Uterus (tissue), 4 donors: ENCODE results near the gene OR51V1. TPM values are rescaled to one million over a fixed set of nuclear protein-coding genes. Genes with fewer than 3 reads are reported as not detected.

Experiments used
- DNase-seq, 2 donors: peaks; one replicate each; pipeline ENCODE4 v3.0.0-alpha.2; 2019 to 2020
- H3K27ac ChIP-seq, 2 donors: fragments of 200-600 bp; sonication (generic); 1 replicate in 1 of 2; 2 replicates in 1 of 2; pipeline ENCODE4 v1.5.1; 2016 to 2018
- H3K27me3 ChIP-seq, 2 donors: fragments of 200-600 bp; sonication (generic); one replicate each; pipeline ENCODE4 v1.5.1; 2018 to 2019; ENCODE audit warnings: control low read depth in 1 of 2
- H3K36me3 ChIP-seq, 2 donors: fragments of 200-600 bp; sonication (generic); one replicate each; pipeline ENCODE4 v1.5.1; 2019; ENCODE audit warnings: control low read depth in 1 of 2
- H3K4me1 ChIP-seq, 2 donors: fragments of 200-600 bp; sonication (generic); one replicate each; pipeline ENCODE4 v1.5.1; 2018 to 2019; ENCODE audit warnings: control low read depth in 1 of 2
- H3K4me3 ChIP-seq, 2 donors: fragments of 200-600 bp; sonication (generic); 1 replicate in 1 of 2; 2 replicates in 1 of 2; pipeline ENCODE4 v1.5.1; 2018 to 2019; ENCODE audit warnings: mild to moderate bottlenecking in 1 of 2
- H3K9me3 ChIP-seq, 2 donors: fragments of 200-600 bp; sonication (generic); one replicate each; pipeline ENCODE4 v1.5.1; 2019; ENCODE audit warnings: control low read depth in 1 of 2
- CTCF ChIP-seq, 4 experiments: fragments of 200-600 bp in 2 of 4; fragments of 450-650 bp in 2 of 4; sonication (generic) in 2 of 4; IDR thresholded peaks; one replicate each; pipeline ENCODE4 v1.5.1; 2016 to 2019; ENCODE audit warnings: antibody characterized with exemption in 4 of 4, mild to moderate bottlenecking in 2 of 4, moderate library complexity in 1 of 4
- POLR2A ChIP-seq, 2 donors: fragments of 450-650 bp; IDR thresholded peaks; one replicate each; pipeline ENCODE4 v1.6.1; 2016; ENCODE audit warnings: antibody characterized with exemption in 2 of 2, mild to moderate bottlenecking in 1 of 2, moderate library complexity in 1 of 2
- intact Hi-C: fragments of 100-400 bp; cut with DNase I; formaldehyde crosslinking; loops from one replicate; pipeline ENCODE4 v1.15.1; 2023; ENCODE audit warnings: low total_unique reads
- total RNA-seq, 4 donors: library from RNA; depleted of rRNA in 3 of 4; stranded (reverse); fragments of >200 nt in 3 of 4; gene quantifications; one replicate each; pipeline versions ENCODE4 v1.1.0 to v1.2.4, GENCODE V29; 2014 to 2023
- donor health status: DM: yes; HTN: yes; CAD: no.

Gene OR51V1
- total RNA-seq, 4 donors from 2014 or later, result not detected

- TF ChIP-seq POLR2A (IDR thresholded peaks at IDR 0.05) (no peak), CTCF (IDR thresholded peaks at IDR 0.05) (no peak)
- no peaks in the 10 kb centered on the region for H3K36me3 ChIP-seq
- H3K4me3 ChIP-seq, result no peak within 1 kb of the TSS
- no peaks in the 10 kb centered on the region for H3K9me3 ChIP-seq
- no peaks in the 10 kb centered on the region for H3K4me1 ChIP-seq
- H3K27ac ChIP-seq, result no peak within 1 kb of the TSS
- H3K27me3 ChIP-seq, result no peaks in the 10 kb centered on the region
- intact Hi-C loops, result no loop called here
- no peak for DNase-seq
These were observed 33.9 kb upstream of the OR51V1 start, which contains the start of gene HBD for GRCh38 chr11:5234381-5234834. HBD (minus strand) TSS chr11:5234483; CDS start chr11:5234433, 50 bp downstream.

DNA sequence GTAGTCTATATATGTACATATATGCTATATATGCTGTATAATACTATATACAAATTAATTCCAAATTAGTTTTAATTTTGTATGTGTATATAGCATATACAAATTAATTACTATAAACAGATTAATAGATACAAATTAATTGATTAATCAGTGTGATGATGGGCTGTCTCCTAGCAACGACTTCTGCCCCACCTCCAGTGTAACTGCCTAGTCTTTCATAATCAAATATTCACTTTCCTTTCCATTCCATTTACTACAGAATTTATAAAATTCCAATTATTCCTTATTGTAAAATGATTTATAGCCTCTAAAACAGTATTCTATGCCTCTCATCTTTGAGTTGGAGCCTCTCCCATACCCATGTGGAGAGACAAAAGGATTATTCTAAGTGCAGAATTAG is 32.8 kb upstream of the OR51V1 start:
- TF ChIP-seq POLR2A (IDR thresholded peaks at IDR 0.05) (no peak), CTCF (IDR thresholded peaks at IDR 0.05) (no peak)
- Histone ChIP-seq H3K27me3 (no peaks in the 10 kb centered on the region), H3K36me3 (no peaks in the 10 kb centered on the region), H3K4me3 (no peak overlapping the region), H3K27ac (no peak overlapping the region), H3K9me3 (no peaks in the 10 kb centered on the region), H3K4me1 (no peaks in the 10 kb centered on the region)
- intact Hi-C loops, result no loop called here
- DNase-seq, result no peak

DNA sequence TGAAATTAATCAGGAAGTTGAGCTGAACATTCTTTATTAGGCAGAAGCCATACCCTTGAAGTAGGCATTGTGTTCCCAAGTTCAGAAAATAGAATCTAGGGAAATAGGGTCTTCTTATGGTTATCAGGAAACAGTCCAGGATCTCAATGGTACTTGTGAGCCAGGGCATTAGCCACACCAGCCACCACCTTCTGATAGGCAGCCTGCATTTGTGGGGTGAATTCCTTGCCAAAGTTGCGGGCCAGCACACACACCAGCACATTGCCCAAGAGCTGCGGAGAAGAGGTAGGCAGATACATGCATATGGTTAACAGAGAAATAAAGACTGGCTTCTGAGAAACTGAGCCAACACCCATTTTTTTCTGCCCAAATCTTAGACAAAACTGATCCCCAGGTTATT is 32.3 kb upstream of the OR51V1 start:
- no peaks in the 10 kb centered on the region for H3K4me1 ChIP-seq
- no peak overlapping the region for H3K27ac ChIP-seq
- H3K36me3 ChIP-seq, result no peaks in the 10 kb centered on the region
- peaks cover 0 to 2% of the 10 kb centered on the region in 2 donors for H3K27me3 ChIP-seq
- no peaks in the 10 kb centered on the region for H3K9me3 ChIP-seq
- TF ChIP-seq POLR2A (IDR thresholded peaks at IDR 0.05), result no peak
- no peak for TF ChIP-seq CTCF (IDR thresholded peaks at IDR 0.05)
- intact Hi-C loops, result no loop called here
- no peak overlapping the region for H3K4me3 ChIP-seq
- DNase-seq, result no peak

DNA sequence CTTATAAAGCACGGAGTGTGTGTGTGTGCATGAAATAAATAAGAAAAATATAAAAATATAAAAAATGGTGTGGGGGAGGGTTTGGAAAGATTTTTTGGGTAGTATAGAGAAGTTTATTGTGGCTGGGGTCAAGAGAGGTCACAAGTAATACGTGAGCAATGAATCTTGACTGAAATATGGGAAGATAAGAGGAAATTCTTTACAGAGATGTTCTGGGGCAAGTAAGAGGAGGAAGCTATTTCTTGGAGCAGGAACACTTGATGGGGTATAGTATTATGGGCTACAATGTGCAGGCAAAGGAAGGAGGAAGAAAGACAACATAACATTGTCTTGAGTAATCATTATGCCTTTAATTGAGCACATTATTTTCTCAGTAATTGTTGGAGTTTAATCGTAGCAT is 31.7 kb upstream of the OR51V1 start:
- H3K27ac ChIP-seq, result no peak overlapping the region
- no peak for TF ChIP-seq CTCF (IDR thresholded peaks at IDR 0.05)
- TF ChIP-seq POLR2A (IDR thresholded peaks at IDR 0.05), result no peak
- no peaks in the 10 kb centered on the region for H3K36me3 ChIP-seq
- peaks cover 0 to 2% of the 10 kb centered on the region in 2 donors for H3K27me3 ChIP-seq
- no peaks in the 10 kb centered on the region for H3K9me3 ChIP-seq
- H3K4me3 ChIP-seq, result no peak overlapping the region
- no peak for DNase-seq
- H3K4me1 ChIP-seq, result no peaks in the 10 kb centered on the region
- intact Hi-C loops, result no loop called here

GRCh38 chr11:5231111-5231510 is 30.6 kb upstream of the OR51V1 start:
- no peak for TF ChIP-seq POLR2A (IDR thresholded peaks at IDR 0.05)
- TF ChIP-seq CTCF (IDR thresholded peaks at IDR 0.05), result no peak
- DNase-seq, result no peak
- peaks cover 0 to 2% of the 10 kb centered on the region in 2 donors for H3K27me3 ChIP-seq
- H3K27ac ChIP-seq, result no peak overlapping the region
- H3K9me3 ChIP-seq, result no peaks in the 10 kb centered on the region
- intact Hi-C loops, result no loop called here
- no peak overlapping the region for H3K4me3 ChIP-seq
- H3K36me3 ChIP-seq, result no peaks in the 10 kb centered on the region
- H3K4me1 ChIP-seq, result no peaks in the 10 kb centered on the region
